Bronchial epithelial cell (primary cell): ENCODE measurements around the gene HIRIP3. TPM values are rescaled to one million over a fixed set of nuclear protein-coding genes. Genes with fewer than 3 reads are reported as not detected.
A peak's percentile ranks its signal among the peaks of the same experiment; 100 is the strongest.

Source experiments
- DNase-seq: peaks from one replicate; pipeline ENCODE4 v3.0.0-alpha.2; 2010; ENCODE audit warnings: low read depth
- FAIRE-seq: peaks from 2 replicates; lab custom pipeline; 2011; peaks lifted over from hg19 to GRCh38; lab: Jason Lieb, UNC
- H3K27me3 ChIP-seq: 2 replicates; pipeline ENCODE4 v1.5.1; 2011; ENCODE audit warnings: low read length; ENCODE audit not compliant: control insufficient read depth, insufficient read depth
- H3K36me3 ChIP-seq: 2 replicates; pipeline ENCODE4 v1.5.1; 2011; ENCODE audit warnings: low read length; ENCODE audit not compliant: control insufficient read depth, insufficient read depth
- H3K4me3 ChIP-seq: 2 replicates; pipeline ENCODE4 v1.5.1; 2011; ENCODE audit warnings: mild to moderate bottlenecking, low read depth, low read length, control low read depth
- CTCF ChIP-seq: IDR thresholded peaks from 2 replicates; pipeline ENCODE4 v1.5.1; 2011; ENCODE audit warnings: mild to moderate bottlenecking, moderate library complexity, low read length, control low read depth, inconsistent platforms; ENCODE audit not compliant: insufficient read depth, severe bottlenecking
- total RNA-seq: library from RNA; depleted of rRNA; stranded (reverse); fragments of >200 nt; gene quantifications from 2 replicates; pipeline ENCODE4 v1.2.1, GENCODE V29; 2014

Gene HIRIP3
- total RNA-seq, 1 donor from 2014 or later, result 6.8 TPM

- TF ChIP-seq CTCF, result no peak
- Histone ChIP-seq H3K36me3 (peaks cover 3% of the 10 kb centered on the region), H3K27me3 (peaks cover 11% of the 10 kb centered on the region), H3K4me3 (no peak overlapping the region)
- FAIRE-seq (no peak), DNase-seq (no peak)
These were observed 10.7 kb upstream of the HIRIP3 start for GRCh38 chr16:30006095-30006473.

- DNase-seq (no peak), FAIRE-seq (no peak)
- H3K27me3 ChIP-seq, result peaks cover 9% of the 10 kb centered on the region
- peaks cover 7% of the 10 kb centered on the region for H3K36me3 ChIP-seq
- no peak overlapping the region for H3K4me3 ChIP-seq
- TF ChIP-seq CTCF, result peak; percentile 84
These were observed 10.1 kb upstream of the HIRIP3 start for GRCh38 chr16:30005341-30006094.

- no peak for FAIRE-seq
- Histone ChIP-seq H3K4me3 (no peak overlapping the region), H3K36me3 (peaks cover 9% of the 10 kb centered on the region), H3K27me3 (peaks cover 4% of the 10 kb centered on the region)
- no peak for TF ChIP-seq CTCF
- no peak for DNase-seq
These were observed 9.4 kb upstream of the HIRIP3 start for GRCh38 chr16:30004811-30005242.

GRCh38 chr16:30004424-30004776 is 9.0 kb upstream of the HIRIP3 start:
- DNase-seq (no peak), FAIRE-seq (no peak)
- H3K36me3 ChIP-seq, result peaks cover 9% of the 10 kb centered on the region
- no peak for TF ChIP-seq CTCF
- H3K27me3 ChIP-seq, result peaks cover 2% of the 10 kb centered on the region
- no peak overlapping the region for H3K4me3 ChIP-seq

- TF ChIP-seq CTCF, result no peak
- DNase-seq, result no peak
- Histone ChIP-seq H3K36me3 (peaks cover 9% of the 10 kb centered on the region), H3K27me3 (no peaks in the 10 kb centered on the region), H3K4me3 (no peak overlapping the region)
- FAIRE-seq, result no peak
These were observed 8.4 kb upstream of the HIRIP3 start for GRCh38 chr16:30003670-30004423.
